ENCODE results near the gene LIN37. TPM values are rescaled to one million over a fixed set of nuclear protein-coding genes. Genes with fewer than 3 reads are reported as not detected.
A peak's percentile ranks its signal among the peaks of the same experiment; 100 is the strongest.
"Not testable (repeated sequence)": the region's sequence is repeated elsewhere in the genome, so short reads cannot be mapped to it uniquely, and the experiment has no call there.

The LIN37 gene
- total RNA-seq, 2 experiments from 2014 or later: 10.5 to 12.4 TPM

DNA sequence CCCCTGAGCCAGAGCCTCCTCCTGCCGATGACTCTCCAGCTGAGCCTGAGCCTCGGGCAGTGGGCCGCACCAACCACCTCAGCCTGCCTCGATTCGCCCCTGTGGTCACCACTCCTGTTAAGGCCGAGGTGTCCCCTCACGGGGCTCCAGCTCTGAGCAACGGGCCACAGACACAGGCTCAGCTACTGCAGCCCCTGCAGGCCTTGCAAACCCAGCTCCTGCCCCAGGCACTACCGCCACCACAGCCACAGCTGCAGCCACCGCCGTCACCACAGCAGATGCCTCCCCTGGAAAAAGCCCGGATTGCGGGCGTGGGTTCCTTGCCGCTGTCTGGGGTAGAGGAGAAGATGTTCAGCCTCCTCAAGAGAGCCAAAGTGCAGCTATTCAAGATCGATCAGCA lies 27.0 kb upstream of the LIN37 start:
- H3K9me3 Mint-ChIP-seq (ENCODE audit: insufficient read depth): no peaks in the 10 kb centered on the region
- H3K36me3 Mint-ChIP-seq (ENCODE audit: low read depth): peaks cover 62% of the 10 kb centered on the region
- H3K27ac Mint-ChIP-seq: no peak overlapping the region
- ChIA-PET POLR2A (interaction anchor here (1.3 kb wide), 1 partner anchor 19 kb away, joined by 3 read pairs; no protein-coding TSS in a partner anchor), CTCF (interaction anchor here (1.4 kb wide), 1 partner anchor 19 kb away, joined by 3 read pairs; no protein-coding TSS in a partner anchor)
- ATAC-seq: no peak
- H3K4me3 Mint-ChIP-seq: no peak overlapping the region
- H3K4me1 Mint-ChIP-seq (ENCODE audit: low read depth): peaks cover 22% of the 10 kb centered on the region
- H3K27me3 Mint-ChIP-seq (ENCODE audit: low read depth): no peaks in the 10 kb centered on the region
- no peak for DNase-seq

DNA sequence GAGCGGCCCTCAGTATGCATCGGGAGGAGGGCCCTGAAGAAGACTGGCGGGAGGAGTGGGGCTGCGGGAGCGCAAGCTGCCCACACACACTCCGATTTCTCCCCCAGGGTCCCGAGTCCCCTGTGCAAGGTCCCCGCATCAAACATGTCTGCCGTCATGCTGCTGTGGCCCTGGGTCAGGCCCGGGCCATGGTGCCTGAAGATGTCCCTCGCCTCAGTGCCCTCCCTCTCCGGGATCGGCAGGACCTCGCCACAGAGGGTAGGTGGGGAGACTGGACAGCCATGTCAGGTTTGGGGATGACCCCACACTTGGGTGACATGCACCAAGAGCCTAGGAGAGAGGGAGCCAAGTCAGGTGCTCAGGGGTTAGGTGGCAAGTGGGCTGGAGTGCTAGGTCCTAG lies 25.9 kb upstream of the LIN37 start:
- H3K27ac Mint-ChIP-seq: no peak overlapping the region
- CTCF ChIA-PET: interaction anchor here (1.4 kb wide), 1 partner anchor 18 kb away, joined by 3 read pairs; no protein-coding TSS in a partner anchor
- DNase-seq: no peak
- H3K27me3 Mint-ChIP-seq (ENCODE audit: low read depth): no peaks in the 10 kb centered on the region
- H3K4me3 Mint-ChIP-seq: no peak overlapping the region
- no peak for ATAC-seq
- H3K4me1 Mint-ChIP-seq (ENCODE audit: low read depth): peaks cover 18% of the 10 kb centered on the region
- POLR2A ChIA-PET: interaction anchor here (1.3 kb wide), 1 partner anchor 18 kb away, joined by 3 read pairs; no protein-coding TSS in a partner anchor
- no peaks in the 10 kb centered on the region for H3K9me3 Mint-ChIP-seq (ENCODE audit: insufficient read depth)
- peaks cover 63% of the 10 kb centered on the region for H3K36me3 Mint-ChIP-seq (ENCODE audit: low read depth)

DNA sequence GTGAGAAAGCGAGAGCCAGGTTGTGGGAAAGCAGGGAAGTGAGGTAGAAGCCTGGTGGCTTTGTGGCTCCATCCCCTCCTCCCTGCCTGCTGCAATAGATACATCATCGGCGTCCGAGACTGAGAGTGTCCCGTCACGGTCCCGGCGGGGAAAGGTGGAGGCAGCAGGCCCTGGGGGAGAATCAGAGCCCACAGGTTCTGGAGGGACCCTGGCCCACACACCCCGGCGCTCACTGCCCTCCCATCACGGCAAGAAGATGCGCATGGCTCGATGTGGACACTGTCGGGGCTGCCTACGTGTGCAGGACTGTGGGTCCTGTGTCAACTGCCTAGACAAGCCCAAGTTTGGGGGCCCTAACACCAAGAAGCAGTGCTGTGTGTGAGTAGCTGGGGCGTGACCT lies 25.5 kb upstream of the LIN37 start:
- no peaks in the 10 kb centered on the region for H3K9me3 Mint-ChIP-seq (ENCODE audit: insufficient read depth)
- ChIA-PET CTCF (interaction anchor here (1.2 to 1.6 kb wide), 2 partner anchors 18 to 28 kb away, joined by 4 read pairs; no protein-coding TSS in a partner anchor), POLR2A (interaction anchor here (1.3 kb wide), 1 partner anchor 18 kb away, joined by 5 read pairs; no protein-coding TSS in a partner anchor)
- H3K27ac Mint-ChIP-seq: no peak overlapping the region
- H3K4me3 Mint-ChIP-seq: no peak overlapping the region
- ATAC-seq (no peak), DNase-seq (no peak)
- peaks cover 66% of the 10 kb centered on the region for H3K36me3 Mint-ChIP-seq (ENCODE audit: low read depth)
- no peaks in the 10 kb centered on the region for H3K27me3 Mint-ChIP-seq (ENCODE audit: low read depth)
- peaks cover 18% of the 10 kb centered on the region for H3K4me1 Mint-ChIP-seq (ENCODE audit: low read depth)

DNA sequence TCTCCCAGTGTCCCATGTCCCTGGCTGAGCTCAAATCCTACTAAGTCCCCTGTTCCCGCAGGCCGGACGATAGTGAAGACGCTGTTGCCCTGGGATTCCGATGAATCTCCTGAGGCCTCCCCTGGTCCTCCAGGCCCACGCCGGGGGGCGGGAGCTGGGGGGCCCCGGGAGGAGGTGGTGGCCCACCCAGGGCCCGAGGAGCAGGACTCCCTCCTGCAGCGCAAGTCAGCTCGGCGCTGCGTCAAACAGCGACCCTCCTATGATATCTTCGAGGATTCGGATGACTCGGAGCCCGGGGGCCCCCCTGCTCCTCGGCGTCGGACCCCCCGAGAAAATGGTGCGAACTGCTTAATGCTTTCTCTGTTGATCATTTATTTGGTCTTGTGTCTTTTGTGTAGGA lies 24.7 kb upstream of the LIN37 start:
- POLR2A ChIA-PET: interaction anchor here (1.3 kb wide), 1 partner anchor 17 kb away, joined by 5 read pairs; no protein-coding TSS in a partner anchor
- CTCF ChIA-PET: interaction anchor here (1.2 to 1.6 kb wide), 2 partner anchors 17 to 29 kb away, joined by 4 read pairs; no protein-coding TSS in a partner anchor
- ATAC-seq: no peak
- Mint-ChIP-seq H3K36me3 (ENCODE audit: low read depth) (peaks cover 73% of the 10 kb centered on the region), H3K27me3 (ENCODE audit: low read depth) (no peaks in the 10 kb centered on the region), H3K4me3 (no peak overlapping the region), H3K9me3 (ENCODE audit: insufficient read depth) (no peaks in the 10 kb centered on the region), H3K27ac (no peak overlapping the region), H3K4me1 (ENCODE audit: low read depth) (peaks cover 18% of the 10 kb centered on the region)
- DNase-seq: no peak

DNA sequence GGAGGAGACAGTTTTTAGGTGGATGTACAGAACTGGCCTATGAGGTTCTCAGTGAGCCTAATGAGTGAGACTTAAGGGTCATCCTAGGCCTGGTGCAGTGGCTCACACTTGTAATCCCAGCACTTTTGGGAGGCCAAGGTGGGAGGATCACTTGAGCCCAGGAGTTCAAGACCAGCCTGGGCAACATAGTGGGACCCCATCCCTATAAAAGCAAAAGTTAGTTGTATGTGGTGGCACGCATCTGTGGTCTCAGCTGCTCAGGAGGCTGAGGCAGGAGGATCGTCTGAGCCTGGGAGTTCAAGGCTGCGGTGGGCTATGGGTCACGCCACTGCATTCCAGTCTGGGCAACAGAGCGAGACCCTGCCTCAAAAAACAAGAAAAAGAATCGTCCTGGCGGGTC lies 24.2 kb upstream of the LIN37 start:
- ChIA-PET POLR2A (interaction anchor here (1.2 to 1.3 kb wide), 2 partner anchors 13 to 16 kb away, joined by 4 to 5 read pairs; no protein-coding TSS in a partner anchor), CTCF (interaction anchor here (1.2 to 1.6 kb wide), 2 partner anchors 16 to 30 kb away, joined by 4 read pairs; no protein-coding TSS in a partner anchor)
- DNase-seq; ATAC-seq; H3K9me3 Mint-ChIP-seq (ENCODE audit: insufficient read depth); H3K27me3 Mint-ChIP-seq (ENCODE audit: low read depth); H3K4me3 Mint-ChIP-seq; H3K27ac Mint-ChIP-seq: not testable (repeated sequence)
- Mint-ChIP-seq H3K4me1 (ENCODE audit: low read depth) (peaks cover 14% of the 10 kb centered on the region), H3K36me3 (ENCODE audit: low read depth) (peaks cover 76% of the 10 kb centered on the region)

DNA sequence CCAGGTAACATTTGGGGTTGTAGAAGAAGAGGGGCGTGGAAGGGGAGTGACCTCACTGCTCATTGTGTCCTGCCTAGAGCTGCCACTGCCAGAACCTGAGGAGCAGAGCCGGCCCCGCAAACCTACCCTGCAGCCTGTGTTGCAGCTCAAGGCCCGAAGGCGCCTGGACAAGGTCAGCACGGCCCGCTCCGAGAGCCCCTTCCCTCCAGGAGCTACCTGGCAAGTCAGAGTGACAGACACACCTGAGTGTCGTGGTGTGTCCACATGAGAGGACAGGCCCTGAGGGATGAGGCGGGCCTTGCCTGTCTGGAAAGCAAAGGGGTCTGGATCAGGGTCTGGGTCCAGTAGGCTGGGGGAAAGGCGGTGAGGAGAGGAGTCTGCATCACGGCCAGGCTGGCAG lies 23.8 kb upstream of the LIN37 start:
- Mint-ChIP-seq H3K4me1 (ENCODE audit: low read depth) (peaks cover 10% of the 10 kb centered on the region), H3K36me3 (ENCODE audit: low read depth) (peaks cover 77% of the 10 kb centered on the region), H3K9me3 (ENCODE audit: insufficient read depth) (no peaks in the 10 kb centered on the region), H3K27ac (no peak overlapping the region), H3K27me3 (ENCODE audit: low read depth) (no peaks in the 10 kb centered on the region), H3K4me3 (no peak overlapping the region)
- ChIA-PET CTCF (interaction anchor here (1.6 kb wide), 1 partner anchor 30 kb away, joined by 4 read pairs; no protein-coding TSS in a partner anchor), POLR2A (interaction anchor here (1.2 kb wide), 1 partner anchor 13 kb away, joined by 4 read pairs; no protein-coding TSS in a partner anchor)
- ATAC-seq (no peak), DNase-seq (no peak)

DNA sequence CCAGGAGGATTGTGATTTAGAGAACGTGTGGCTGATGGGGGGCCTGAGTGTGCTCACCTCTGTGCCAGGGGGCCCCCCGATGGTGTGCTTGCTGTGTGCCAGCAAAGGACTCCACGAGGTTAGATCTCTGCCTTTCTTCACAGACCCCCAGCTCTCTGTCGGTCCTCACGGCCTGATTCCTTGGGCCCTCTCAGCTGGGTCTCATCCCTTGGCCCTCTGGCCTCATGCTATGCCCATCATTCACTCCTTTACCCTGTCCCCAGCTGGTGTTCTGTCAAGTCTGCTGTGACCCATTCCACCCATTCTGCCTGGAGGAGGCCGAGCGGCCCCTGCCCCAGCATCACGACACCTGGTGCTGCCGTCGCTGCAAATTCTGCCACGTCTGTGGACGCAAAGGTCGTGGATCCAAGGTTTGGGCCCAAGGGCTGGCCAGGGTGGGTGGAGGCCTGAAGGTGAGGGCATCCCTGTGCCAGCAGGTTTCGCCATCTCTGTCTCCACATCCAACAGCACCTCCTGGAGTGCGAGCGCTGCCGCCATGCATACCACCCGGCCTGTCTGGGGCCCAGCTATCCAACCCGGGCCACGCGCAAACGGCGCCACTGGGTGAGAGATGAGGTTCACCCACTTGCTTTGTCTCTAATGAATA lies 23.0 kb upstream of the LIN37 start:
- DNase-seq (no peak), ATAC-seq (no peak)
- Mint-ChIP-seq H3K27me3 (ENCODE audit: low read depth) (no peaks in the 10 kb centered on the region), H3K27ac (no peak overlapping the region), H3K4me3 (no peak overlapping the region), H3K9me3 (ENCODE audit: insufficient read depth) (no peaks in the 10 kb centered on the region), H3K4me1 (ENCODE audit: low read depth) (peaks cover 4% of the 10 kb centered on the region), H3K36me3 (ENCODE audit: low read depth) (peaks cover 80% of the 10 kb centered on the region)
- ChIA-PET CTCF (no interaction called here), POLR2A (interaction anchor here (0.6 to 1.2 kb wide), 2 partner anchors 12 to 334 kb away, joined by 3 to 4 read pairs; no protein-coding TSS in a partner anchor)

DNA sequence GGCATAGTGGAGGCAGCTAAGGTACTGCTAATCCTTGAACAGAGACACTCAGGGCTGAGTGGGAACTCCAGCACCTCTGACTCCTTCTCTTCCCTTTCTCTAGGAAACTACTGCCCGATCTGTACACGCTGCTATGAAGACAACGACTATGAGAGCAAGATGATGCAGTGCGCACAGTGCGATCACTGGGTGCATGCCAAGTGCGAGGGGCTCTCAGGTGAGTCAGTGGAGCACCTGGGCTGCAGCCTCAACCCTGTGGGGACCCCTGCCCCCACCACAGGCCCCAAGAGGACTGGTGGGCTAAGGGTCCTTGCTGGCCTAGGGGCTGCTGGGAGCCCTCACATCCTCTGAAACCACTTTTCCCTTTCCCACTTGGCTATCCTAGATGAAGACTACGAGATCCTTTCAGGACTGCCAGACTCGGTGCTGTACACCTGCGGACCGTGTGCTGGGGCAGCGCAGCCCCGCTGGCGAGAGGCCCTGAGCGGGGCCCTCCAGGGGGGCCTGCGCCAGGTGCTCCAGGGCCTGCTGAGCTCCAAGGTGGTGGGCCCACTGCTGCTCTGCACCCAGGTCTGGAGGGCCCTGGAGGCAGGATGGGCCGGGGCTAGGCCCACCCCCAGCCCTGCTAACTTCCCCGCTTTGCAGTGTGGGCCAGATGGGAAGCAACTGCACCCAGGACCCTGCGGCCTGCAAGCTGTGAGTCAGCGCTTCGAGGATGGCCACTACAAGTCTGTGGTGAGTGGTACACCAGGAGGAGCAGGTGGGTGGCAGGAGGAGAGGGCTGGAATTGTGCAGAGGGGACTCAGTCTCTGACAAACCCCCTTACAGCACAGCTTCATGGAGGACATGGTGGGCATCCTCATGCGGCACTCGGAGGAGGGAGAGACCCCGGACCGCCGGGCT lies 21.1 kb upstream of the LIN37 start:
- ATAC-seq (no peak), DNase-seq (no peak)
- no peaks in the 10 kb centered on the region for H3K9me3 Mint-ChIP-seq (ENCODE audit: insufficient read depth)
- no peaks in the 10 kb centered on the region for H3K4me1 Mint-ChIP-seq (ENCODE audit: low read depth)
- no peak overlapping the region for H3K4me3 Mint-ChIP-seq
- H3K27ac Mint-ChIP-seq: peak overlapping the region; percentile 47
- CTCF ChIA-PET: interaction anchor here (1.1 to 1.6 kb wide), 2 partner anchors 8 to 13 kb away, joined by 3 to 4 read pairs; no protein-coding TSS in a partner anchor
- POLR2A ChIA-PET: interaction anchor here (1.0 to 1.8 kb wide), 5 partner anchors 8 to 17 kb away, joined by 3 to 7 read pairs (median 5); no protein-coding TSS in a partner anchor
- H3K27me3 Mint-ChIP-seq (ENCODE audit: low read depth): no peaks in the 10 kb centered on the region
- H3K36me3 Mint-ChIP-seq (ENCODE audit: low read depth): peaks cover 78% of the 10 kb centered on the region

DNA sequence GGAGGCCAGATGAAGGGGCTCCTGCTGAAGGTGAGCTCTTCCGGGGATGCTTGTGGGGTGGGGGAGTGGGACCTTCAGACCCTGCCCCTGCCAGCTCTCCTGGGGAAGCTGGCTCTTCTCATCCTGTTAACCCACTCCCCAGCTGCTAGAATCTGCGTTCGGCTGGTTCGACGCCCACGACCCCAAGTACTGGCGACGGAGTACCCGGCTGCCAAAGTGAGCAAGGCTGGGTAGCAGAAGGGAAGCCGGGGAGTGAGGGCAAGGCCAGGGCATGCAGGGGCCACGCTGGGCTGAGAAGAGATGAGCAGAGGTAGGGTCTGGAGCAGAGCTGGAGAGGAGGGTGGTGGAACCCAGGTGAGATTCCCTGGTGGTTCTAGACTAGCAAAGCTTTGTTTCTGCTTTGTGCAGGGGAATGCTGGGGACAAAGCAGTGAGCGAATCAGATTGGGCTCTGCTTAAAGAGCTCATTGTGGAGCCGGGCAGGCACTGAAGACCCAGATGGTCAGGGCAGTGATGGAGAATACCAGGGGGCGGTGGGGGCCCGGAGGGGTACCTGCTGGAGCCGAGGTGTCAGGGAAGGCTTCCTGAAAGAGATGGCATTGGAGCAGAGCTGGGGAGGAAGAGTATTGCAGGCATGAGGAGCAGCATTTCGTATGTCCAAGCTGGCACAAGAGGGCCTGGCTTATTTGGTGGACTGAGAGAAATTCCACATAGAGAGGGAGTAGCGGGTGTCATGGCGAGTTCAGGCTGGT lies 20.2 kb upstream of the LIN37 start:
- Mint-ChIP-seq H3K27ac (no peak overlapping the region), H3K4me3 (no peak overlapping the region), H3K36me3 (ENCODE audit: low read depth) (peaks cover 70% of the 10 kb centered on the region), H3K9me3 (ENCODE audit: insufficient read depth) (no peaks in the 10 kb centered on the region), H3K27me3 (ENCODE audit: low read depth) (no peaks in the 10 kb centered on the region), H3K4me1 (ENCODE audit: low read depth) (no peaks in the 10 kb centered on the region)
- ChIA-PET POLR2A (interaction anchor here (1.3 to 1.8 kb wide), 3 partner anchors 9 to 16 kb away, joined by 4 to 5 read pairs (median 5); no protein-coding TSS in a partner anchor), CTCF (interaction anchor here (1.1 to 1.6 kb wide), 2 partner anchors 9 to 12 kb away, joined by 3 to 4 read pairs; no protein-coding TSS in a partner anchor)
- ATAC-seq (no peak), DNase-seq (no peak)

DNA sequence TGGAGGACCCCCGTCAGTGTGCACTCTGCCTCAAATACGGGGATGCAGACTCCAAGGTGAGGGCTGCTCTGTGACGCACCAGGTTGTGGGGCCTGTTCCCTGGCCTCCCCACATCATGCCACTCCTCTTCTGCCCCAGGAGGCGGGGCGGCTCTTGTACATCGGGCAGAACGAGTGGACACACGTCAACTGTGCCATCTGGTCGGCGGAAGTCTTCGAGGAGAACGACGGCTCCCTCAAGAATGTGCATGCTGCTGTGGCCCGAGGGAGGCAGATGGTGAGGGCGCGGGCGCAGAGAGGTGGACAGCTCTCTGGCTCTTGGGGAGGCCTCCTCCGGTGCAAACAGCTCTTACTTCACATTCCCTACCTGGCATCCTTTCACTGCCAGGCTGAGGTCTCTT lies 19.4 kb upstream of the LIN37 start:
- no peak overlapping the region for H3K27ac Mint-ChIP-seq
- no peaks in the 10 kb centered on the region for H3K27me3 Mint-ChIP-seq (ENCODE audit: low read depth)
- H3K36me3 Mint-ChIP-seq (ENCODE audit: low read depth): peaks cover 67% of the 10 kb centered on the region
- H3K4me3 Mint-ChIP-seq: no peak overlapping the region
- no peaks in the 10 kb centered on the region for H3K9me3 Mint-ChIP-seq (ENCODE audit: insufficient read depth)
- H3K4me1 Mint-ChIP-seq (ENCODE audit: low read depth): no peaks in the 10 kb centered on the region
- ATAC-seq (no peak), DNase-seq (no peak)
- POLR2A ChIA-PET: interaction anchor here (1.3 to 1.8 kb wide), 2 partner anchors 10 to 11 kb away, joined by 4 to 5 read pairs; no protein-coding TSS in a partner anchor
- CTCF ChIA-PET: interaction anchor here (1.2 to 1.6 kb wide), 2 partner anchors 11 to 15 kb away, joined by 3 to 4 read pairs; no protein-coding TSS in a partner anchor
